HepG2 (cell line): ENCODE data around the gene WBP2NL. TPM values are rescaled to one million over a fixed set of nuclear protein-coding genes. Genes with fewer than 3 reads are reported as not detected.

Experiments
- ATAC-seq: fragments of 200-7000 bp; cut with Tn5 transposase; 3 replicates; pipeline ENCODE4 v1.9.1; 2020; ENCODE audit warnings: mild to moderate bottlenecking, moderate library complexity
- BruUV-seq: library from RNA; stranded (reverse); fragments of 400-500 nt; replicated peaks from 2 replicates; lab custom pipeline; 2021; lab: Mats Ljungman, UMichigan
- CTCF ChIA-PET: fragments of 300-600 bp; formaldehyde crosslinking; extraction: SDS; loops from one replicate; lab custom pipeline; 2021; ENCODE audit warnings: low total read pairs, inconsistent platforms, low intra/inter-chr PET ratio; lab: Yijun Ruan, JAX
- POLR2A ChIA-PET: fragments of 350-600 bp; sonication (Branson Sonifier 250); formaldehyde crosslinking; loops from one replicate; lab custom pipeline; 2020; ENCODE audit warnings: antibody characterized with exemption, inconsistent platforms; lab: Yijun Ruan, JAX
- DNase-seq: peaks from one replicate; pipeline ENCODE4 v3.0.0-alpha.2; 2015; ENCODE audit warnings: low spot score
- FAIRE-seq: peaks from 3 replicates; lab custom pipeline; 2011; peaks lifted over from hg19 to GRCh38; lab: Jason Lieb, UNC
- H2AFZ ChIP-seq: one replicate; pipeline ENCODE4 v1.6.1; 2011; ENCODE audit warnings: low read length, inconsistent platforms
- H3K27ac ChIP-seq: fragments of 300-600 bp; 3 replicates; pipeline ENCODE4 v1.8.0; 2011; ENCODE audit warnings: mixed run types, mild to moderate bottlenecking, mixed read lengths, low read length, inconsistent platforms; ENCODE audit not compliant: insufficient read depth; ENCODE audit errors: extremely low read length
- H3K27me3 ChIP-seq, 2 experiments: fragments of 200-600 bp in 1 of 2; 2 replicates in 1 of 2; 3 replicates in 1 of 2; pipeline versions ENCODE4 v1.6.0 to v1.8.0; 2011; ENCODE audit warnings: low read length in 2 of 2, mild to moderate bottlenecking in 2 of 2, moderate library complexity in 2 of 2, inconsistent platforms in 1 of 2; ENCODE audit not compliant: insufficient read depth in 2 of 2, control insufficient read depth in 1 of 2
- H3K36me3 ChIP-seq, 2 experiments: fragments of 200-600 bp in 1 of 2; replicated peaks in 1 of 2; 2 replicates in 1 of 2; 3 replicates in 1 of 2; pipeline versions ENCODE4 v1.5.1 to v1.8.0; 2011; ENCODE audit warnings: low read length in 2 of 2, inconsistent platforms in 1 of 2; ENCODE audit not compliant: insufficient read depth in 2 of 2, control insufficient read depth in 1 of 2
- H3K4me1 ChIP-seq: 2 replicates; pipeline ENCODE4 v1.5.1; 2012; ENCODE audit warnings: low read length, inconsistent platforms; ENCODE audit not compliant: insufficient read depth
- H3K4me2 ChIP-seq: 2 replicates; pipeline ENCODE4 v1.6.0; 2011; ENCODE audit warnings: low read depth, low read length, inconsistent platforms
- H3K4me3 ChIP-seq, 3 experiments: fragments of 200-600 bp in 1 of 3; sonication (generic), shearing (Covaris generic) in 1 of 3; replicated peaks in 1 of 3; 2 replicates each; pipeline ENCODE4 v1.5.1; 2011 to 2016; ENCODE audit warnings: low read length in 3 of 3, inconsistent platforms in 2 of 3, low read depth in 2 of 3, mild to moderate bottlenecking in 2 of 3, control low read depth in 1 of 3, mixed read lengths in 1 of 3; ENCODE audit not compliant: insufficient read depth in 1 of 3
- H3K79me2 ChIP-seq: one replicate; pipeline ENCODE4 v1.6.1; 2011; ENCODE audit warnings: low read length, inconsistent platforms; ENCODE audit not compliant: insufficient read depth
- H3K9ac ChIP-seq: 2 replicates; pipeline ENCODE4 v1.6.0; 2011; ENCODE audit warnings: mild to moderate bottlenecking, low read depth, low read length, inconsistent platforms; ENCODE audit not compliant: insufficient read depth
- H3K9me3 ChIP-seq: 2 replicates; pipeline ENCODE4 v1.5.1; 2012; ENCODE audit warnings: mild to moderate bottlenecking, low read length
- H4K20me1 ChIP-seq: 2 replicates; pipeline ENCODE4 v1.6.0; 2011; ENCODE audit warnings: inconsistent platforms, mild to moderate bottlenecking, low read length, moderate library complexity; ENCODE audit not compliant: insufficient read depth
- AGO2 ChIP-seq: fragments of 200-400 bp; formaldehyde crosslinking; optimal IDR thresholded peaks from 2 replicates; pipeline ENCODE3; 2017; ENCODE audit warnings: mild to moderate bottlenecking, low read depth, low read length, moderate library complexity
- ARHGAP35 ChIP-seq: sonication (generic); formaldehyde crosslinking; IDR thresholded peaks from 2 replicates; pipeline ENCODE4 v1.9.0; 2022; ENCODE audit warnings: mild to moderate bottlenecking, inconsistent platforms, moderate library complexity, missing genetic modification reagents, borderline replicate concordance
- FOXJ3 ChIP-seq: sonication (generic); formaldehyde crosslinking; IDR thresholded peaks from 2 replicates; pipeline ENCODE4 v1.4.0; 2020; ENCODE audit warnings: missing genetic modification reagents, mild to moderate bottlenecking, borderline replicate concordance
- HNRNPH1 ChIP-seq: fragments of 200-400 bp; formaldehyde crosslinking; optimal IDR thresholded peaks from 2 replicates; pipeline ENCODE3; 2017; ENCODE audit warnings: mild to moderate bottlenecking, low read depth, low read length
- JUN ChIP-seq: sonication (generic); formaldehyde crosslinking; IDR thresholded peaks from 2 replicates; pipeline ENCODE4 v1.4.0; 2020; ENCODE audit warnings: mild to moderate bottlenecking, missing genetic modification reagents
- NCOA5 ChIP-seq: sonication (generic); formaldehyde crosslinking; IDR thresholded peaks from 2 replicates; pipeline ENCODE4 v1.4.0; 2020; ENCODE audit warnings: missing genetic modification reagents
- NFYC ChIP-seq: IDR thresholded peaks from 2 replicates; pipeline ENCODE4 v1.6.1; 2016; ENCODE audit warnings: missing genetic modification reagents, missing compliant biosample characterization
- PHF20 ChIP-seq: sonication (generic); formaldehyde crosslinking; IDR thresholded peaks from 2 replicates; pipeline ENCODE4 v1.5.0; 2020; ENCODE audit warnings: mild to moderate bottlenecking, missing genetic modification reagents
- RCOR2 ChIP-seq: IDR thresholded peaks from 2 replicates; pipeline ENCODE4 v1.6.1; 2016; ENCODE audit warnings: missing biosample characterization, missing genetic modification reagents
- THYN1 ChIP-seq: sonication (generic); formaldehyde crosslinking; IDR thresholded peaks from 2 replicates; pipeline ENCODE4 v1.8.1; 2023; ENCODE audit warnings: low read depth, mild to moderate bottlenecking, moderate library complexity, missing genetic modification reagents, borderline replicate concordance
- YY1 ChIP-seq: IDR thresholded peaks from 2 replicates; pipeline ENCODE4 v1.6.1; 2011; ENCODE audit warnings: low read length, low read depth, moderate library complexity, mild to moderate bottlenecking; ENCODE audit not compliant: insufficient read depth, insufficient replicate concordance
- ZBTB21 ChIP-seq: sonication (generic); formaldehyde crosslinking; IDR thresholded peaks from 2 replicates; pipeline ENCODE4 v1.4.0; 2020; ENCODE audit warnings: missing genetic modification reagents
- ZNF780A ChIP-seq: sonication (generic); formaldehyde crosslinking; IDR thresholded peaks from 2 replicates; pipeline ENCODE4 v1.8.0; 2022; ENCODE audit warnings: mild to moderate bottlenecking, missing genetic modification reagents, moderate library complexity
- WGBS: methylation state at CpG from one replicate; pipeline ENCODE4 v1.1.6; 2017; ENCODE audit warnings: low lambda C conversion rate; 5-methylcytosine and 5-hydroxymethylcytosine counted together
- in situ Hi-C: cut with HindIII; loops from 2 replicates; pipeline ENCODE4 v1.10.0; 2017; ENCODE audit warnings: low pct_unique_long_range_greater_than_20kb; ENCODE audit not compliant: extremely low pct_ligation_motif_present
- intact Hi-C: fragments of 100-400 bp; cut with micrococcal nuclease; formaldehyde crosslinking; loops from one replicate; pipeline ENCODE4 v1.10.0; 2022; ENCODE audit not compliant: unreplicated experiment
- polyA plus RNA-seq, 8 experiments: library from polyadenylated mRNA; depleted of rRNA in 3 of 8; stranded (reverse) in 7 of 8; unstranded in 1 of 8; fragments of >200 nt; fragmentation: Illumina TruSeq in 4 of 8; extraction: Trizol in 4 of 8; gene quantifications; 2 replicates each; pipeline versions ENCODE4 v1.2.1 to v1.2.3, GENCODE V29; 2011 to 2016; ENCODE audit warnings: low read depth in 4 of 8, missing spikeins in 1 of 8, mixed read lengths in 1 of 8; ENCODE audit not compliant: insufficient read depth in 1 of 8
- total RNA-seq, 5 experiments: library from RNA; depleted of rRNA; stranded (reverse); fragments of >200 nt; fragmentation: Illumina TruSeq; extraction: Trizol; gene quantifications; 2 replicates each; pipeline ENCODE4 v1.2.3, GENCODE V29; 2016; ENCODE audit warnings: low read depth in 1 of 5
- TF ChIP-seq, protein P1 (sequence below): sonication (generic); formaldehyde crosslinking; IDR thresholded peaks from 2 replicates; pipeline ENCODE4 v1.4.0; 2020; ENCODE audit warnings: missing genetic modification reagents, low read depth, mild to moderate bottlenecking, borderline replicate concordance
- TF ChIP-seq, protein P2 (sequence below): sonication (generic); formaldehyde crosslinking; IDR thresholded peaks from 2 replicates; pipeline ENCODE4 v1.8.1; 2023; ENCODE audit warnings: mild to moderate bottlenecking, moderate library complexity, missing genetic modification reagents
- TF ChIP-seq, protein P3 (sequence below): sonication (generic); formaldehyde crosslinking; IDR thresholded peaks from 2 replicates; pipeline ENCODE4 v1.4.0; 2020; ENCODE audit warnings: missing genetic modification reagents

The WBP2NL gene
- total and polyA plus RNA-seq, 2 of the 13 experiments (the other 11 are each of a cell fraction or from before 2014, with no cell fraction given): not detected

DNA sequence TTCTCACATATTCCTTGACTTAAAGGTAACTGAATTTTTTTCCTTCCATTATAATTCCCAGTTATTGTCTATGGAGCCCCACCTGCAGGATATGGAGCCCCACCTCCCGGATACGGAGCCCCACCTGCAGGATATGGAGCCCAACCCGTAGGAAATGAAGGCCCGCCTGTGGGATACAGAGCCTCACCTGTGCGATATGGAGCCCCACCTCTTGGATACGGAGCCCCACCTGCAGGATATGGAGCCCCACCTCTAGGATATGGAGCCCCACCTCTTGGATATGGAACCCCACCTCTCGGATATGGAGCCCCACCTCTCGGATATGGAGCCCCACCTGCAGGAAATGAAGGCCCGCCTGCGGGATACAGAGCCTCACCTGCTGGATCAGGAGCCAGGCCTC lies 28.1 kb downstream of the WBP2NL start:
- ATAC-seq (no peak), FAIRE-seq (no peak), DNase-seq (no peak)
- WGBS: 48% methylated on average over 10 of the region's 10 CpGs
- TF ChIP-seq AGO2 (no peak), THYN1 (no peak), YY1 (no peak), ZBTB21 (CRISPR knock-in tag) (no peak), RCOR2 (CRISPR knock-in tag) (no peak), ARHGAP35 (CRISPR knock-in tag) (no peak), JUN (CRISPR knock-in tag) (no peak), NCOA5 (CRISPR knock-in tag) (no peak), HNRNPH1 (no peak), PHF20 (no peak), NFYC (CRISPR knock-in tag) (no peak), ZNF780A (CRISPR knock-in tag) (no peak), FOXJ3 (CRISPR knock-in tag) (no peak)
- TF ChIP-seq, protein P1, sequence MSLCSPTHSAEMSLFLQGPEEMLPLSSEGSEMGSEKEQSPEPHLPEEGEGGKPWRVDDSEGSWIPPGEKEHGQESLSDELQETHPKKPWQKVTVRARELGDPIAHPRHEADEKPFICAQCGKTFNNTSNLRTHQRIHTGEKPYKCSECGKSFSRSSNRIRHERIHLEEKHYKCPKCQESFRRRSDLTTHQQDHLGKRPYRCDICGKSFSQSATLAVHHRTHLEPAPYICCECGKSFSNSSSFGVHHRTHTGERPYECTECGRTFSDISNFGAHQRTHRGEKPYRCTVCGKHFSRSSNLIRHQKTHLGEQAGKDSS (CRISPR knock-in tag): no peak
- TF ChIP-seq, protein P2, sequence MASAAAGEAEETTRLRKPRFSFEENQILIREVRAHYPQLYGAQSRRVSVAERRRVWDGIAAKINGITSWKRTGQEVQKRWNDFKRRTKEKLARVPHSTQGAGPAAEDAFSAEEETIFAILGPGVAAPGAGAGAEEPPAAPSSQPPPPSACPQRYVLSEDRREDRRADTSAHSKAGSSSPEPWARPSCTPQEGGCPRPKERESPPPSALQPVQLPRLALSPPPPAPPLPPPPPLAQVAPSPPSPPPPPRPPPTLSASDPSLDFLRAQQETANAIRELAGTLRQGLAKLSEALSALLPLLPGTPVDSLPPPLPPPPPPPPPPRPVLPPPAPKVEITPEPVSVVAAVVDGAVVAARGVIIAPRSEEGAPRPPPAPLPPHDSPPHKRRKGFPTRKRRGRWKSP (CRISPR knock-in tag): no peak
- TF ChIP-seq, protein P3, sequence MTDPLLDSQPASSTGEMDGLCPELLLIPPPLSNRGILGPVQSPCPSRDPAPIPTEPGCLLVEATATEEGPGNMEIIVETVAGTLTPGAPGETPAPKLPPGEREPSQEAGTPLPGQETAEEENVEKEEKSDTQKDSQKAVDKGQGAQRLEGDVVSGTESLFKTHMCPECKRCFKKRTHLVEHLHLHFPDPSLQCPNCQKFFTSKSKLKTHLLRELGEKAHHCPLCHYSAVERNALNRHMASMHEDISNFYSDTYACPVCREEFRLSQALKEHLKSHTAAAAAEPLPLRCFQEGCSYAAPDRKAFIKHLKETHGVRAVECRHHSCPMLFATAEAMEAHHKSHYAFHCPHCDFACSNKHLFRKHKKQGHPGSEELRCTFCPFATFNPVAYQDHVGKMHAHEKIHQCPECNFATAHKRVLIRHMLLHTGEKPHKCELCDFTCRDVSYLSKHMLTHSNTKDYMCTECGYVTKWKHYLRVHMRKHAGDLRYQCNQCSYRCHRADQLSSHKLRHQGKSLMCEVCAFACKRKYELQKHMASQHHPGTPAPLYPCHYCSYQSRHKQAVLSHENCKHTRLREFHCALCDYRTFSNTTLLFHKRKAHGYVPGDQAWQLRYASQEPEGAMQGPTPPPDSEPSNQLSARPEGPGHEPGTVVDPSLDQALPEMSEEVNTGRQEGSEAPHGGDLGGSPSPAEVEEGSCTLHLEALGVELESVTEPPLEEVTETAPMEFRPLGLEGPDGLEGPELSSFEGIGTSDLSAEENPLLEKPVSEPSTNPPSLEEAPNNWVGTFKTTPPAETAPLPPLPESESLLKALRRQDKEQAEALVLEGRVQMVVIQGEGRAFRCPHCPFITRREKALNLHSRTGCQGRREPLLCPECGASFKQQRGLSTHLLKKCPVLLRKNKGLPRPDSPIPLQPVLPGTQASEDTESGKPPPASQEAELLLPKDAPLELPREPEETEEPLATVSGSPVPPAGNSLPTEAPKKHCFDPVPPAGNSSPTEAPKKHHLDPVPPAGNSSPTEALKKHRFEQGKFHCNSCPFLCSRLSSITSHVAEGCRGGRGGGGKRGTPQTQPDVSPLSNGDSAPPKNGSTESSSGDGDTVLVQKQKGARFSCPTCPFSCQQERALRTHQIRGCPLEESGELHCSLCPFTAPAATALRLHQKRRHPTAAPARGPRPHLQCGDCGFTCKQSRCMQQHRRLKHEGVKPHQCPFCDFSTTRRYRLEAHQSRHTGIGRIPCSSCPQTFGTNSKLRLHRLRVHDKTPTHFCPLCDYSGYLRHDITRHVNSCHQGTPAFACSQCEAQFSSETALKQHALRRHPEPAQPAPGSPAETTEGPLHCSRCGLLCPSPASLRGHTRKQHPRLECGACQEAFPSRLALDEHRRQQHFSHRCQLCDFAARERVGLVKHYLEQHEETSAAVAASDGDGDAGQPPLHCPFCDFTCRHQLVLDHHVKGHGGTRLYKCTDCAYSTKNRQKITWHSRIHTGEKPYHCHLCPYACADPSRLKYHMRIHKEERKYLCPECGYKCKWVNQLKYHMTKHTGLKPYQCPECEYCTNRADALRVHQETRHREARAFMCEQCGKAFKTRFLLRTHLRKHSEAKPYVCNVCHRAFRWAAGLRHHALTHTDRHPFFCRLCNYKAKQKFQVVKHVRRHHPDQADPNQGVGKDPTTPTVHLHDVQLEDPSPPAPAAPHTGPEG (CRISPR knock-in tag): no peak
- H3K4me2 ChIP-seq: no peak overlapping the region
- intact Hi-C loops: no loop called here
- H4K20me1 ChIP-seq: no peaks in the 10 kb centered on the region
- ChIA-PET POLR2A (no interaction called here), CTCF (no interaction called here)
- H3K27ac ChIP-seq: no peak overlapping the region
- H3K9me3 ChIP-seq: no peaks in the 10 kb centered on the region
- H3K4me3 ChIP-seq: no peak overlapping the region
- H3K4me1 ChIP-seq: no peaks in the 10 kb centered on the region
- H2AFZ ChIP-seq: no peak overlapping the region
- H3K36me3 ChIP-seq: no peaks in the 10 kb centered on the region
- no peaks in the 10 kb centered on the region; a peak in 1 of 5 replicates for H3K27me3 ChIP-seq
- BruUV-seq: no TSS peak
- in situ Hi-C loops: no loop called here
- no peak overlapping the region for H3K9ac ChIP-seq
- no peaks in the 10 kb centered on the region for H3K79me2 ChIP-seq
